Measurements from ENCODE around the gene TBC1D30.

GRCh38 chr12:64883264-64884163, 59.1 kb downstream of the TBC1D30 start:
- no peak for TF ChIP-seq POLR2A (IDR thresholded peaks at IDR 0.05)
- no peak for TF ChIP-seq CTCF (IDR thresholded peaks at IDR 0.05)
